H9 (cell line): ENCODE data around the gene NECTIN1. TPM values are rescaled to one million over a fixed set of nuclear protein-coding genes. Genes with fewer than 3 reads are reported as not detected.

Experiments used
- DNase-seq: peaks from one replicate; pipeline ENCODE4 v3.0.0-alpha.2; 2017
- H2AFZ ChIP-seq: one replicate; pipeline ENCODE4 v1.6.1; 2013; ENCODE audit warnings: mild to moderate bottlenecking, low read length, control low read depth, moderate library complexity
- H2AK5ac ChIP-seq: 2 replicates; pipeline ENCODE4 v1.6.1; 2013; ENCODE audit warnings: low read length, control low read depth, mixed read lengths; ENCODE audit not compliant: insufficient read length
- H2BK120ac ChIP-seq: one replicate; pipeline ENCODE4 v1.6.1; 2013; ENCODE audit warnings: low read depth, mild to moderate bottlenecking, low read length, control low read depth, inconsistent platforms; ENCODE audit not compliant: poor library complexity, severe bottlenecking
- H2BK12ac ChIP-seq: 2 replicates; pipeline ENCODE4 v1.6.1; 2013; ENCODE audit warnings: low read length, control low read depth, mixed read lengths, low read depth; ENCODE audit not compliant: insufficient read length
- H2BK15ac ChIP-seq: 2 replicates; pipeline ENCODE4 v1.6.1; 2013; ENCODE audit warnings: low read depth, low read length, control low read depth
- H2BK20ac ChIP-seq: one replicate; pipeline ENCODE4 v1.6.1; 2013; ENCODE audit warnings: low read depth, mild to moderate bottlenecking, low read length, control low read depth, inconsistent platforms; ENCODE audit not compliant: poor library complexity, severe bottlenecking
- H2BK5ac ChIP-seq: 2 replicates; pipeline ENCODE4 v1.6.1; 2013; ENCODE audit warnings: low read length, control low read depth, mixed read lengths; ENCODE audit not compliant: insufficient read length
- H3K14ac ChIP-seq: 2 replicates; pipeline ENCODE4 v1.6.1; 2013; ENCODE audit warnings: low read length, control low read depth; ENCODE audit not compliant: insufficient read depth
- H3K18ac ChIP-seq: 2 replicates; pipeline ENCODE4 v1.6.1; 2013; ENCODE audit warnings: low read depth, mild to moderate bottlenecking, mixed read lengths, low read length, control low read depth; ENCODE audit not compliant: insufficient read length
- H3K23ac ChIP-seq: 2 replicates; pipeline ENCODE4 v1.6.1; 2013; ENCODE audit warnings: low read length, control low read depth, mixed read lengths, low read depth; ENCODE audit not compliant: insufficient read length
- H3K23me2 ChIP-seq: 2 replicates; pipeline ENCODE4 v1.6.1; 2013; ENCODE audit warnings: low read depth, mild to moderate bottlenecking, mixed read lengths, low read length, control low read depth; ENCODE audit not compliant: insufficient read length, poor library complexity, severe bottlenecking
- H3K27ac ChIP-seq: 2 replicates; pipeline ENCODE4 v1.5.1; 2013; ENCODE audit warnings: low read length, control low read depth, mixed read lengths, low read depth; ENCODE audit not compliant: insufficient read length
- H3K27me3 ChIP-seq: 2 replicates; pipeline ENCODE4 v1.6.1; 2013; ENCODE audit warnings: low read length, control low read depth, inconsistent platforms; ENCODE audit not compliant: insufficient read depth
- H3K4ac ChIP-seq: 2 replicates; pipeline ENCODE4 v1.6.1; 2013; ENCODE audit warnings: low read depth, mild to moderate bottlenecking, control low read depth, inconsistent platforms, low read length, moderate library complexity
- H3K4me1 ChIP-seq: 2 replicates; pipeline ENCODE4 v1.6.1; 2013; ENCODE audit warnings: low read length, control low read depth, inconsistent platforms; ENCODE audit not compliant: insufficient read depth
- H3K4me2 ChIP-seq: 2 replicates; pipeline ENCODE4 v1.6.1; 2013; ENCODE audit warnings: low read length, control low read depth, mixed read lengths; ENCODE audit not compliant: insufficient read length, insufficient read depth
- H3K56ac ChIP-seq: 2 replicates; pipeline ENCODE4 v1.6.1; 2013; ENCODE audit warnings: low read depth, mild to moderate bottlenecking, mixed read lengths, low read length, control low read depth; ENCODE audit not compliant: insufficient read length
- H3K79me1 ChIP-seq: 2 replicates; pipeline ENCODE4 v1.6.1; 2013; ENCODE audit warnings: low read depth, mild to moderate bottlenecking, moderate library complexity, low read length, control low read depth, inconsistent platforms; ENCODE audit not compliant: insufficient read depth, poor library complexity, severe bottlenecking
- H3K79me2 ChIP-seq: 2 replicates; pipeline ENCODE4 v1.6.1; 2013; ENCODE audit warnings: low read length, control low read depth, inconsistent platforms; ENCODE audit not compliant: insufficient read depth
- H3K9ac ChIP-seq: 2 replicates; pipeline ENCODE4 v1.6.1; 2013; ENCODE audit warnings: low read length, control low read depth, mixed read lengths; ENCODE audit not compliant: insufficient read length; ENCODE audit errors: extremely low read depth
- H3K9me3 ChIP-seq: one replicate; pipeline ENCODE4 v1.6.1; 2013; ENCODE audit warnings: low read depth, low read length, inconsistent platforms; ENCODE audit not compliant: control insufficient read depth
- H3T11ph ChIP-seq: one replicate; pipeline ENCODE4 v1.6.1; 2013; ENCODE audit warnings: mild to moderate bottlenecking, low read length, control low read depth, inconsistent platforms
- H4K20me1 ChIP-seq: one replicate; pipeline ENCODE4 v1.6.1; 2013; ENCODE audit not compliant: control insufficient read depth, insufficient read length, insufficient read depth
- H4K5ac ChIP-seq: 2 replicates; pipeline ENCODE4 v1.6.1; 2013; ENCODE audit warnings: low read depth, mild to moderate bottlenecking, mixed read lengths, low read length, control low read depth; ENCODE audit not compliant: insufficient read length
- H4K8ac ChIP-seq: replicated peaks from 2 replicates; pipeline ENCODE4 v1.6.1; 2013; ENCODE audit warnings: low read length, control low read depth, mixed read lengths, low read depth; ENCODE audit not compliant: insufficient read length
- H4K91ac ChIP-seq: 2 replicates; pipeline ENCODE4 v1.6.1; 2013; ENCODE audit warnings: low read depth, mild to moderate bottlenecking, moderate library complexity, mixed read lengths, low read length, control low read depth; ENCODE audit not compliant: insufficient read length
- H3K27ac Mint-ChIP-seq, 3 experiments: 2 replicates in 2 of 3; 3 replicates in 1 of 3; pipeline ENCODE4 v1.8.0; 2020 to 2021; ENCODE audit warnings: mixed read lengths in 3 of 3, mild to moderate bottlenecking in 1 of 3, moderate library complexity in 1 of 3
- H3K27me3 Mint-ChIP-seq: 2 replicates; pipeline ENCODE4 v1.8.0; 2021; ENCODE audit warnings: low read depth, mild to moderate bottlenecking, moderate library complexity, mixed read lengths
- H3K36me3 Mint-ChIP-seq, 3 experiments: 2 replicates in 2 of 3; 3 replicates in 1 of 3; pipeline ENCODE4 v1.8.0; 2020 to 2021; ENCODE audit warnings: low read depth in 3 of 3, mixed read lengths in 3 of 3; ENCODE audit not compliant: insufficient read depth in 1 of 3
- H3K4me1 Mint-ChIP-seq, 2 experiments: 2 replicates each; pipeline ENCODE4 v1.8.0; 2020; ENCODE audit warnings: mixed read lengths in 2 of 2
- H3K4me3 Mint-ChIP-seq, 2 experiments: 2 replicates in 1 of 2; 3 replicates in 1 of 2; pipeline ENCODE4 v1.8.0; 2020 to 2021; ENCODE audit warnings: mild to moderate bottlenecking in 2 of 2, mixed read lengths in 2 of 2, moderate library complexity in 1 of 2
- H3K9me3 Mint-ChIP-seq, 2 experiments: 2 replicates in 1 of 2; 3 replicates in 1 of 2; pipeline ENCODE4 v1.8.0; 2020; ENCODE audit warnings: mild to moderate bottlenecking in 2 of 2, mixed read lengths in 2 of 2, moderate library complexity in 1 of 2
- WGBS: extraction: QIAGEN DNeasy Blood & Tissue Kit; methylation state at CpG from one replicate; pipeline ENCODE4 v1.1.7; 2013; ENCODE audit warnings: missing lambda C conversion rate, low lambda C conversion rate, mixed read lengths; ENCODE audit not compliant: insufficient read length; ENCODE audit errors: extremely low coverage; 5-methylcytosine and 5-hydroxymethylcytosine counted together
- total RNA-seq: library from RNA; stranded (reverse); gene quantifications from 2 replicates; pipeline ENCODE4 v1.2.1, GENCODE V29; 2021
- TF ChIP-seq, protein P1 (sequence below): fragments of 200-600 bp; sonication (generic); conservative IDR thresholded peaks from 3 replicates; pipeline ENCODE4 v1.8.0; 2021; ENCODE audit warnings: antibody characterized with exemption, mild to moderate bottlenecking

Gene NECTIN1
- total RNA-seq, 1 experiment from 2014 or later, result 113 TPM

- Histone ChIP-seq H3K79me1 (no peaks in the 10 kb centered on the region), H4K8ac (no peak overlapping the region), H2AFZ (no peak overlapping the region), H3K27ac (no peak overlapping the region), H2BK12ac (no peak overlapping the region), H3K14ac (no peak overlapping the region), H3K18ac (no peak overlapping the region), H2AK5ac (no peak overlapping the region), H3K23ac (no peak overlapping the region), H3K9ac (no peak overlapping the region), H3K23me2 (no peaks in the 10 kb centered on the region), H2BK20ac (no peak overlapping the region), H2BK120ac (no peak overlapping the region), H3T11ph (no peak overlapping the region), H4K5ac (no peak overlapping the region), H2BK15ac (no peak overlapping the region), H3K56ac (no peak overlapping the region), H3K4ac (no peak overlapping the region), H4K20me1 (no peaks in the 10 kb centered on the region), H3K9me3 (no peaks in the 10 kb centered on the region), H3K79me2 (no peaks in the 10 kb centered on the region), H3K27me3 (no peaks in the 10 kb centered on the region), H3K4me1 (peaks cover 10% of the 10 kb centered on the region; the same call in 1 of the 2 replicates), H4K91ac (no peak overlapping the region), H2BK5ac (no peak overlapping the region), H3K4me2 (no peak overlapping the region)
- H3K27ac Mint-ChIP-seq, result no peak overlapping the region
- peaks cover 0 to 4% (median 0%) of the 10 kb centered on the region in 3 experiments; a peak in 2 of 7 replicates for H3K36me3 Mint-ChIP-seq
- peaks cover 22 to 26% of the 10 kb centered on the region in 2 experiments for H3K4me1 Mint-ChIP-seq
- H3K9me3 Mint-ChIP-seq, result peaks cover 2 to 8% of the 10 kb centered on the region in 2 experiments; a peak in 3 of 5 replicates
- no peak for DNase-seq
- WGBS, result no CpG with 5 or more reads among the region's 4 CpGs
- peaks cover 16% of the 10 kb centered on the region for H3K27me3 Mint-ChIP-seq
- no peak overlapping the region for H3K4me3 Mint-ChIP-seq
- TF ChIP-seq, protein P1, sequence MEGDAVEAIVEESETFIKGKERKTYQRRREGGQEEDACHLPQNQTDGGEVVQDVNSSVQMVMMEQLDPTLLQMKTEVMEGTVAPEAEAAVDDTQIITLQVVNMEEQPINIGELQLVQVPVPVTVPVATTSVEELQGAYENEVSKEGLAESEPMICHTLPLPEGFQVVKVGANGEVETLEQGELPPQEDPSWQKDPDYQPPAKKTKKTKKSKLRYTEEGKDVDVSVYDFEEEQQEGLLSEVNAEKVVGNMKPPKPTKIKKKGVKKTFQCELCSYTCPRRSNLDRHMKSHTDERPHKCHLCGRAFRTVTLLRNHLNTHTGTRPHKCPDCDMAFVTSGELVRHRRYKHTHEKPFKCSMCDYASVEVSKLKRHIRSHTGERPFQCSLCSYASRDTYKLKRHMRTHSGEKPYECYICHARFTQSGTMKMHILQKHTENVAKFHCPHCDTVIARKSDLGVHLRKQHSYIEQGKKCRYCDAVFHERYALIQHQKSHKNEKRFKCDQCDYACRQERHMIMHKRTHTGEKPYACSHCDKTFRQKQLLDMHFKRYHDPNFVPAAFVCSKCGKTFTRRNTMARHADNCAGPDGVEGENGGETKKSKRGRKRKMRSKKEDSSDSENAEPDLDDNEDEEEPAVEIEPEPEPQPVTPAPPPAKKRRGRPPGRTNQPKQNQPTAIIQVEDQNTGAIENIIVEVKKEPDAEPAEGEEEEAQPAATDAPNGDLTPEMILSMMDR, result no peak
Measured at GRCh38 chr11:119594639-119595249, 134.3 kb downstream of the NECTIN1 start.
